ENCODE results near the gene KCNK4. TPM values are rescaled to one million over a fixed set of nuclear protein-coding genes. Genes with fewer than 3 reads are reported as not detected.
"Not testable (repeated sequence)": the region's sequence is repeated elsewhere in the genome, so short reads cannot be mapped to it uniquely, and the experiment has no call there.

The KCNK4 gene
- total RNA-seq = under 0.01 TPM

GRCh38 chr11:64291262-64291751, at the start of gene KCNK4:
KCNK4 (plus strand) TSS chr11:64291302; CDS start chr11:64293019, 1,717 bp downstream.
- no peak for DNase-seq (ENCODE audit: low read depth in 2 of 3, low spot score in 2 of 3)

GRCh38 chr11:64241491-64242374, 49.4 kb upstream of the KCNK4 start:
- peak in 2 of 3 donors; percentile 99 for DNase-seq (ENCODE audit: low read depth in 2 of 3, low spot score in 2 of 3)

GRCh38 chr11:64243236-64243854, 47.8 kb upstream of the KCNK4 start:
- DNase-seq (ENCODE audit: low read depth in 2 of 3, low spot score in 2 of 3) = no peak

- no peak for DNase-seq (ENCODE audit: low read depth in 2 of 3, low spot score in 2 of 3)
Measured at GRCh38 chr11:64244107-64244506, 47.0 kb upstream of the KCNK4 start.

GRCh38 chr11:64244966-64245365, 46.1 kb upstream of the KCNK4 start:
- no peak for DNase-seq (ENCODE audit: low read depth in 2 of 3, low spot score in 2 of 3)

- DNase-seq (ENCODE audit: low read depth in 2 of 3, low spot score in 2 of 3) = peak in 2 of 3 donors; percentile 62 to 70
Measured at GRCh38 chr11:64245401-64245796, 45.7 kb upstream of the KCNK4 start.

GRCh38 chr11:64245797-64246620, 45.1 kb upstream of the KCNK4 start:
- DNase-seq (ENCODE audit: low read depth in 2 of 3, low spot score in 2 of 3) = peak in 2 of 3 donors; percentile 85 to 90

GRCh38 chr11:64246621-64246870, 44.6 kb upstream of the KCNK4 start:
- DNase-seq (ENCODE audit: low read depth in 2 of 3, low spot score in 2 of 3) = not testable (repeated sequence)

GRCh38 chr11:64246871-64247728, 44.0 kb upstream of the KCNK4 start, which contains the start of gene PPP1R14B:
PPP1R14B (minus strand) TSS chr11:64246943; CDS start chr11:64246673, 270 bp downstream.
- peak in 2 of 3 donors; percentile 79 to 85 for DNase-seq (ENCODE audit: low read depth in 2 of 3, low spot score in 2 of 3)

GRCh38 chr11:64247729-64248531, 43.2 kb upstream of the KCNK4 start:
- no peak for DNase-seq (ENCODE audit: low read depth in 2 of 3, low spot score in 2 of 3)

GRCh38 chr11:64248578-64248977, 42.5 kb upstream of the KCNK4 start:
- DNase-seq (ENCODE audit: low read depth in 2 of 3, low spot score in 2 of 3) = no peak

- no peak for DNase-seq (ENCODE audit: low read depth in 2 of 3, low spot score in 2 of 3)
Measured at GRCh38 chr11:64249038-64249437, 42.1 kb upstream of the KCNK4 start.

GRCh38 chr11:64249563-64250414, 41.3 kb upstream of the KCNK4 start:
- DNase-seq (ENCODE audit: low read depth in 2 of 3, low spot score in 2 of 3) = no peak

GRCh38 chr11:64250415-64251015, 40.6 kb upstream of the KCNK4 start:
- DNase-seq (ENCODE audit: low read depth in 2 of 3, low spot score in 2 of 3) = no peak

- DNase-seq (ENCODE audit: low read depth in 2 of 3, low spot score in 2 of 3) = peak in 2 of 3 donors; percentile 43 to 62
Measured at GRCh38 chr11:64251016-64251752, 39.9 kb upstream of the KCNK4 start, which contains the start of gene PLCB3. PLCB3 (plus strand) TSS chr11:64251530; CDS start chr11:64251650, 120 bp downstream.

- DNase-seq (ENCODE audit: low read depth in 2 of 3, low spot score in 2 of 3) = no peak
Measured at GRCh38 chr11:64251753-64252002, 39.4 kb upstream of the KCNK4 start.

All from hematopoietic multipotent progenitor cell (in vitro differentiated cells).